ENCODE results near the gene NOG. TPM values are rescaled to one million over a fixed set of nuclear protein-coding genes. Genes with fewer than 3 reads are reported as not detected.

Gene NOG
- total RNA-seq, 4 donors from 2014 or later: 2.9 to 6.7 (median 3.1) TPM

- Histone ChIP-seq H3K4me1 (peaks cover 0 to 3% of the 10 kb centered on the region in 2 donors), H3K36me3 (no peaks in the 10 kb centered on the region), H3K27me3 (peaks cover 0 to 21% (median 3%) of the 10 kb centered on the region in 3 donors), H3K9me3 (no peaks in the 10 kb centered on the region), H3K27ac (no peak overlapping the region), H3K4me3 (no peak overlapping the region)
- intact Hi-C loops (cut with DNase I; ENCODE audit: low total_unique reads): no loop called here
- in situ Hi-C loops (cut with MboI; ENCODE audit: low sequenced_read_pairs in 4 of 4): no loop called here
- DNase-seq (no peak), ATAC-seq (no peak)
- TF ChIP-seq POLR2A (IDR thresholded peaks at IDR 0.05): no peak
- TF ChIP-seq CTCF (IDR thresholded peaks at IDR 0.05 in 4 of 5, conservative IDR thresholded peaks at IDR 0.05 in 1 of 5): no peak
Observed at GRCh38 chr17:56638591-56639051, 45.1 kb downstream of the NOG start.

- H3K27me3 ChIP-seq: peaks cover 0 to 21% (median 3%) of the 10 kb centered on the region in 3 donors
- H3K27ac ChIP-seq: no peak overlapping the region
- in situ Hi-C loops (cut with MboI; ENCODE audit: low sequenced_read_pairs in 4 of 4) (no loop called here), intact Hi-C loops (cut with DNase I; ENCODE audit: low total_unique reads) (no loop called here)
- H3K9me3 ChIP-seq: no peaks in the 10 kb centered on the region
- no peak for TF ChIP-seq CTCF (IDR thresholded peaks at IDR 0.05 in 4 of 5, conservative IDR thresholded peaks at IDR 0.05 in 1 of 5)
- no peak for TF ChIP-seq POLR2A (IDR thresholded peaks at IDR 0.05)
- no peaks in the 10 kb centered on the region for H3K36me3 ChIP-seq
- ATAC-seq: no peak
- H3K4me1 ChIP-seq: peaks cover 0 to 3% of the 10 kb centered on the region in 2 donors
- DNase-seq: no peak
- H3K4me3 ChIP-seq: no peak overlapping the region
Observed at GRCh38 chr17:56639517-56639916, 46.0 kb downstream of the NOG start.

- ATAC-seq (no peak), DNase-seq (no peak)
- Histone ChIP-seq H3K9me3 (no peaks in the 10 kb centered on the region), H3K27me3 (peaks cover 0 to 21% (median 3%) of the 10 kb centered on the region in 3 donors), H3K27ac (no peak overlapping the region), H3K36me3 (no peaks in the 10 kb centered on the region), H3K4me1 (peaks cover 0 to 3% of the 10 kb centered on the region in 2 donors), H3K4me3 (no peak overlapping the region)
- intact Hi-C loops (cut with DNase I; ENCODE audit: low total_unique reads): no loop called here
- TF ChIP-seq POLR2A (IDR thresholded peaks at IDR 0.05) (no peak), CTCF (IDR thresholded peaks at IDR 0.05 in 4 of 5, conservative IDR thresholded peaks at IDR 0.05 in 1 of 5) (no peak)
- in situ Hi-C loops (cut with MboI; ENCODE audit: low sequenced_read_pairs in 4 of 4): no loop called here
Observed at GRCh38 chr17:56640116-56640515, 46.6 kb downstream of the NOG start.

GRCh38 chr17:56641373-56641772 lies 47.9 kb downstream of the NOG start:
- no peak overlapping the region for H3K27ac ChIP-seq
- H3K4me1 ChIP-seq: peaks cover 0 to 3% of the 10 kb centered on the region in 2 donors
- ATAC-seq (no peak), DNase-seq (no peak)
- intact Hi-C loops (cut with DNase I; ENCODE audit: low total_unique reads) (no loop called here), in situ Hi-C loops (cut with MboI; ENCODE audit: low sequenced_read_pairs in 4 of 4) (no loop called here)
- H3K9me3 ChIP-seq: no peaks in the 10 kb centered on the region
- no peaks in the 10 kb centered on the region for H3K36me3 ChIP-seq
- no peak for TF ChIP-seq POLR2A (IDR thresholded peaks at IDR 0.05)
- TF ChIP-seq CTCF (IDR thresholded peaks at IDR 0.05 in 4 of 5, conservative IDR thresholded peaks at IDR 0.05 in 1 of 5): no peak
- H3K4me3 ChIP-seq: no peak overlapping the region
- H3K27me3 ChIP-seq: peaks cover 0 to 21% (median 3%) of the 10 kb centered on the region in 3 donors

- Histone ChIP-seq H3K9me3 (no peaks in the 10 kb centered on the region), H3K27ac (no peak overlapping the region), H3K36me3 (no peaks in the 10 kb centered on the region), H3K4me1 (peaks cover 0 to 3% of the 10 kb centered on the region in 2 donors), H3K4me3 (no peak overlapping the region), H3K27me3 (peaks cover 0 to 20% (median 3%) of the 10 kb centered on the region in 3 donors)
- TF ChIP-seq POLR2A (IDR thresholded peaks at IDR 0.05): no peak
- TF ChIP-seq CTCF (IDR thresholded peaks at IDR 0.05 in 4 of 5, conservative IDR thresholded peaks at IDR 0.05 in 1 of 5): no peak
- in situ Hi-C loops (cut with MboI; ENCODE audit: low sequenced_read_pairs in 4 of 4) (no loop called here), intact Hi-C loops (cut with DNase I; ENCODE audit: low total_unique reads) (no loop called here)
- ATAC-seq (no peak), DNase-seq (no peak)
Observed at GRCh38 chr17:56641894-56642293, 48.4 kb downstream of the NOG start.
